HCT116 (cell line): ENCODE results near the gene ARMC12. TPM values are rescaled to one million over a fixed set of nuclear protein-coding genes. Genes with fewer than 3 reads are reported as not detected.

Source experiments
- ATAC-seq: fragments of 200-7000 bp; cut with Tn5 transposase; 2 replicates; pipeline ENCODE4 v1.9.1; 2020; ENCODE audit warnings: mild to moderate bottlenecking, moderate library complexity
- BruUV-seq: library from RNA; stranded (reverse); fragments of 400-500 nt; replicated peaks from 2 replicates; lab custom pipeline; 2021; lab: Mats Ljungman, UMichigan
- CTCF ChIA-PET: fragments of 300-600 bp; sonication (Branson Sonifier 250); formaldehyde crosslinking; loops from one replicate; lab custom pipeline; 2021; ENCODE audit warnings: antibody characterized with exemption; lab: Charles Lee
- POLR2A ChIA-PET: fragments of 300-600, 350-600 bp; sonication (Branson Sonifier 250); formaldehyde crosslinking; loops from one replicate; lab custom pipeline; 2021; ENCODE audit warnings: antibody characterized with exemption; lab: Charles Lee
- RAD21 ChIA-PET, 2 experiments: fragments of 300-600 bp; sonication (Branson Sonifier 250); formaldehyde crosslinking; loops; one replicate each; lab custom pipeline; 2023; ENCODE audit warnings: low total read pairs in 2 of 2; ENCODE audit not compliant: uncharacterized antibody in 2 of 2, unreplicated experiment in 2 of 2, low non-redundant PET in 1 of 2; lab: Charles Lee
- DNase-seq: peaks from one replicate; pipeline ENCODE4 v3.0.0-alpha.2; 2010; ENCODE audit warnings: low read depth, low spot score
- H2AFZ ChIP-seq: fragments of 200-600 bp; shearing (Covaris generic), sonication (generic); 2 replicates; pipeline ENCODE4 v1.6.1; 2017; ENCODE audit warnings: low read depth, mixed run types, mixed read lengths, antibody characterized with exemption, low read length; ENCODE audit not compliant: poor library complexity, severe bottlenecking
- H3K27ac ChIP-seq: 2 replicates; pipeline ENCODE4 v1.5.1; 2012; ENCODE audit warnings: low read depth, low read length
- H3K27me3 ChIP-seq: fragments of 200-600 bp; sonication (generic); 2 replicates; pipeline ENCODE4 v1.6.1; 2016; ENCODE audit warnings: mixed run types, low read length, mixed read lengths; ENCODE audit not compliant: insufficient read depth
- H3K36me3 ChIP-seq, 2 experiments: fragments of 200-500 bp in 1 of 2; fragments of 200-600 bp in 1 of 2; sonication (Bioruptor generic) in 1 of 2; sonication (generic) in 1 of 2; 2 replicates each; pipeline versions ENCODE4 v1.5.1 to v1.6.1; 2014 to 2016; ENCODE audit warnings: low read length in 2 of 2, inconsistent platforms in 1 of 2, mixed read lengths in 1 of 2, mixed run types in 1 of 2; ENCODE audit not compliant: insufficient read depth in 2 of 2, control insufficient read depth in 1 of 2
- H3K4me1 ChIP-seq, 2 experiments: fragments of 200-600 bp in 1 of 2; sonication (generic) in 1 of 2; 2 replicates each; pipeline versions ENCODE4 v1.5.1 to v1.6.1; 2012 to 2017; ENCODE audit warnings: low read length in 2 of 2, inconsistent platforms in 1 of 2, mild to moderate bottlenecking in 1 of 2, mixed read lengths in 1 of 2, mixed run types in 1 of 2, moderate library complexity in 1 of 2; ENCODE audit not compliant: insufficient read depth in 2 of 2, control insufficient read depth in 1 of 2
- H3K4me2 ChIP-seq: fragments of 200-600 bp; sonication (generic); 2 replicates; pipeline ENCODE4 v1.6.1; 2017; ENCODE audit warnings: mixed run types, low read length, mixed read lengths
- H3K4me3 ChIP-seq, 2 experiments: fragments of 200-600 bp in 1 of 2; sonication (generic) in 1 of 2; replicated peaks in 1 of 2; 2 replicates each; pipeline ENCODE4 v1.5.1; 2011 to 2016; ENCODE audit warnings: low read length in 2 of 2, control low read depth in 1 of 2, low read depth in 1 of 2, mild to moderate bottlenecking in 1 of 2, mixed read lengths in 1 of 2, mixed run types in 1 of 2
- H3K79me2 ChIP-seq: fragments of 200-600 bp; sonication (generic); 2 replicates; pipeline ENCODE4 v1.6.1; 2017; ENCODE audit warnings: mild to moderate bottlenecking, mixed run types, low read length, moderate library complexity, mixed read lengths; ENCODE audit not compliant: insufficient read depth
- H3K9ac ChIP-seq: fragments of 200-600 bp; sonication (generic); 2 replicates; pipeline ENCODE4 v1.6.1; 2016; ENCODE audit warnings: low read length, mixed read lengths
- H3K9me2 ChIP-seq: fragments of 200-600 bp; sonication (generic), shearing (Covaris generic); 2 replicates; pipeline ENCODE4 v1.6.1; 2017; ENCODE audit warnings: mixed run types, mild to moderate bottlenecking, moderate library complexity; ENCODE audit not compliant: insufficient read depth
- H3K9me3 ChIP-seq, 2 experiments: fragments of 200-500 bp in 1 of 2; fragments of 200-600 bp in 1 of 2; sonication (Bioruptor generic) in 1 of 2; sonication (generic) in 1 of 2; 2 replicates each; pipeline ENCODE4 v1.6.1; 2014 to 2017; ENCODE audit warnings: low read length in 2 of 2, mixed read lengths in 2 of 2, inconsistent platforms in 1 of 2, low read depth in 1 of 2, mild to moderate bottlenecking in 1 of 2, mixed run types in 1 of 2, moderate library complexity in 1 of 2; ENCODE audit not compliant: control insufficient read depth in 1 of 2, insufficient read depth in 1 of 2
- H4K20me1 ChIP-seq: fragments of 200-600 bp; sonication (generic), shearing (Covaris generic); 2 replicates; pipeline ENCODE4 v1.6.1; 2017; ENCODE audit warnings: mixed run types, mild to moderate bottlenecking, moderate library complexity; ENCODE audit not compliant: insufficient read depth
- ATF3 ChIP-seq: IDR thresholded peaks from 2 replicates; pipeline ENCODE4 v1.6.1; 2012
- CEBPB ChIP-seq: IDR thresholded peaks from 2 replicates; pipeline ENCODE4 v1.6.1; 2012; ENCODE audit warnings: low read depth
- EZH2 ChIP-seq: fragments of 200-600 bp; sonication (generic); IDR thresholded peaks from 2 replicates; pipeline ENCODE4 v1.6.1; 2017; ENCODE audit warnings: antibody characterized with exemption, mixed run types
- POLR2AphosphoS5 ChIP-seq: IDR thresholded peaks from 2 replicates; pipeline ENCODE4 v1.6.1; 2011; ENCODE audit warnings: mild to moderate bottlenecking, low read depth, low read length, moderate library complexity
- TCF7L2 ChIP-seq: IDR thresholded peaks from 2 replicates; pipeline ENCODE4 v1.7.0; 2011; ENCODE audit warnings: borderline replicate concordance, inconsistent platforms; ENCODE audit not compliant: insufficient read depth, insufficient read length; ENCODE audit errors: extremely low read depth
- YY1 ChIP-seq: IDR thresholded peaks from 2 replicates; pipeline ENCODE4 v1.6.1; 2011; ENCODE audit warnings: low read length, low read depth, moderate library complexity, mild to moderate bottlenecking; ENCODE audit not compliant: insufficient replicate concordance; ENCODE audit errors: extremely low read depth
- ZNF274 ChIP-seq: fragments of 200-500 bp; sonication (Bioruptor generic); IDR thresholded peaks from 2 replicates; pipeline ENCODE4 v1.6.1; 2014; ENCODE audit warnings: mild to moderate bottlenecking, low read depth, low read length, inconsistent platforms
- intact Hi-C: fragments of 100-400 bp; cut with micrococcal nuclease; formaldehyde crosslinking; loops from 2 replicates; pipeline ENCODE4 v1.10.0; 2022
- total RNA-seq: library from RNA; stranded (reverse); gene quantifications from one replicate; pipeline ENCODE4 v1.2.1, GENCODE V29; 2021; ENCODE audit not compliant: unreplicated experiment
- TF ChIP-seq, protein P1 (sequence below), 3 experiments: fragments of 200-600 bp in 1 of 3; sonication (generic) in 1 of 3; IDR thresholded peaks in 2 of 3; conservative IDR thresholded peaks in 1 of 3; 2 replicates each; pipeline ENCODE4 v1.5.1; 2012 to 2017; ENCODE audit warnings: low read depth in 2 of 3, low read length in 2 of 3, antibody characterized with exemption in 1 of 3, borderline replicate concordance in 1 of 3, control low read depth in 1 of 3, mild to moderate bottlenecking in 1 of 3, mixed read lengths in 1 of 3, mixed run types in 1 of 3, moderate library complexity in 1 of 3; ENCODE audit not compliant: insufficient read depth in 1 of 3

The ARMC12 gene
- total RNA-seq, 1 experiment from 2014 or later = 0.79 TPM

DNA sequence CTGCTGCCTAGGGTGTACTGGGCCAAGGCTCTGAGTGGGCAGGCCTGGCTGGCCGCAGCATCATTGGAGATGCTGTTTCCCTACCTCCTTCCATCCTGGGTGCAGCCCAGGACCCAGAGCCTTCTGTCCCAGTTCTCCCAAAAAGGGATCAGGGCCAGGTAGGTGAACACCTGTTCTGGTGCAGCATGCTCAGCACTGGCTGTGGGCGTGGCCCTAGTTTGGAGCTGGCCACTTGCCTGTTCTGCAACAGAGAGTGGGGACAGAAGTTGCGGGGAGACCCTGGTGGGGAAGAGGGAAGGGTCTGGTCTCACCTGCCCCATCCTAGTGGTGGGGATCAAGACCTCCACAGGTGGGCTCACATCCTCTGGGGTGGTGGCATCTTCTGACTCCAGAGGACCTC is 1.4 kb upstream of the ARMC12 start:
- POLR2A ChIA-PET = no interaction called here
- no peak overlapping the region for H3K9ac ChIP-seq
- H3K27ac ChIP-seq = no peak overlapping the region; the same call in 1 of the 2 replicates
- BruUV-seq = no TSS peak
- no peak overlapping the region for H3K4me2 ChIP-seq
- H2AFZ ChIP-seq = no peak overlapping the region
- TF ChIP-seq TCF7L2 (no peak), CEBPB (no peak), POLR2AphosphoS5 (no peak)
- TF ChIP-seq, all 23 proteins: peak for 0
- ChIA-PET CTCF (interaction anchor here (1.0 to 3.0 kb wide), 10 partner anchors 9 to 442 kb away, joined by 3 to 73 read pairs (median 5); no protein-coding TSS in a partner anchor), RAD21 (interaction anchor here in 1 of 2 experiments (1.6 kb wide), 1 partner anchor 151 kb away, joined by 3 read pairs; no protein-coding TSS in a partner anchor)
- no peak for DNase-seq
- Histone ChIP-seq H3K9me3 (no peaks in the 10 kb centered on the region), H3K4me1 (peaks cover 30 to 41% of the 10 kb centered on the region in 2 experiments), H3K36me3 (no peaks in the 10 kb centered on the region), H3K9me2 (no peaks in the 10 kb centered on the region), H3K27me3 (no peaks in the 10 kb centered on the region), H3K4me3 (no peak overlapping the region), H3K79me2 (no peaks in the 10 kb centered on the region), H4K20me1 (no peaks in the 10 kb centered on the region)
- intact Hi-C loops = no loop called here
- ATAC-seq = no peak

- ChIA-PET RAD21 (interaction anchor here (0.8 to 2.5 kb wide), 6 partner anchors 50 to 215 kb away, joined by 3 to 20 read pairs (median 6); no protein-coding TSS in a partner anchor), CTCF (interaction anchor here (0.6 to 3.0 kb wide), 33 partner anchors 8 to 443 kb away, joined by 3 to 73 read pairs (median 4); no protein-coding TSS in a partner anchor), POLR2A (interaction anchor here (0.5 to 1.3 kb wide), 5 partner anchors 21 to 1041 kb away, joined by 3 to 6 read pairs (median 3); no protein-coding TSS in a partner anchor)
- Histone ChIP-seq H3K9me3 (no peaks in the 10 kb centered on the region), H3K4me2 (no peak overlapping the region), H3K27me3 (no peaks in the 10 kb centered on the region), H3K4me3 (no peak overlapping the region), H4K20me1 (no peaks in the 10 kb centered on the region), H3K9me2 (no peaks in the 10 kb centered on the region), H2AFZ (no peak overlapping the region)
- intact Hi-C loops = loop anchor here (1.0 to 2.0 kb wide), 2 partner anchors 152 to 440 kb away; partner anchors contain the start of gene DEF6
- no peak for DNase-seq
- peak; percentile 62 for ATAC-seq
- BruUV-seq = no TSS peak
- TF ChIP-seq, protein P1, sequence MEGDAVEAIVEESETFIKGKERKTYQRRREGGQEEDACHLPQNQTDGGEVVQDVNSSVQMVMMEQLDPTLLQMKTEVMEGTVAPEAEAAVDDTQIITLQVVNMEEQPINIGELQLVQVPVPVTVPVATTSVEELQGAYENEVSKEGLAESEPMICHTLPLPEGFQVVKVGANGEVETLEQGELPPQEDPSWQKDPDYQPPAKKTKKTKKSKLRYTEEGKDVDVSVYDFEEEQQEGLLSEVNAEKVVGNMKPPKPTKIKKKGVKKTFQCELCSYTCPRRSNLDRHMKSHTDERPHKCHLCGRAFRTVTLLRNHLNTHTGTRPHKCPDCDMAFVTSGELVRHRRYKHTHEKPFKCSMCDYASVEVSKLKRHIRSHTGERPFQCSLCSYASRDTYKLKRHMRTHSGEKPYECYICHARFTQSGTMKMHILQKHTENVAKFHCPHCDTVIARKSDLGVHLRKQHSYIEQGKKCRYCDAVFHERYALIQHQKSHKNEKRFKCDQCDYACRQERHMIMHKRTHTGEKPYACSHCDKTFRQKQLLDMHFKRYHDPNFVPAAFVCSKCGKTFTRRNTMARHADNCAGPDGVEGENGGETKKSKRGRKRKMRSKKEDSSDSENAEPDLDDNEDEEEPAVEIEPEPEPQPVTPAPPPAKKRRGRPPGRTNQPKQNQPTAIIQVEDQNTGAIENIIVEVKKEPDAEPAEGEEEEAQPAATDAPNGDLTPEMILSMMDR (IDR thresholded peaks at IDR 0.05 in 2 of 3, conservative IDR thresholded peaks at IDR 0.05 in 1 of 3; ENCODE audit: borderline replicate concordance in 1 of 3, insufficient read depth in 1 of 3, low read depth in 2 of 3, low read length in 2 of 3) = peak in 2 of 3 experiments; percentile 92 to 97; a peak in 4 of 6 replicates
- TF ChIP-seq EZH2 (no peak), YY1 (no peak), ZNF274 (no peak), ATF3 (no peak)
- TF ChIP-seq, all 23 proteins: peak for 1
- H3K36me3 ChIP-seq = no peaks in the 10 kb centered on the region
- H3K79me2 ChIP-seq = no peaks in the 10 kb centered on the region
- H3K27ac ChIP-seq = no peak overlapping the region
- H3K4me1 ChIP-seq = peaks cover 24 to 33% of the 10 kb centered on the region in 2 experiments
- H3K9ac ChIP-seq = no peak overlapping the region
Observed at GRCh38 chr6:35736253-35736894, 458 bp upstream of the ARMC12 start.
